K562 (cell line): ENCODE results near the gene FTSJ1. TPM values are rescaled to one million over a fixed set of nuclear protein-coding genes. Genes with fewer than 3 reads are reported as not detected.

Source experiments
- BRCA1 ChIP-seq, 2 experiments: fragments of 450-650 bp in 1 of 2; sonication (generic) in 1 of 2; formaldehyde crosslinking in 1 of 2; IDR thresholded peaks; 2 replicates each; pipeline versions ENCODE4 v1.5.0 to v1.6.1; 2017 to 2020; ENCODE audit warnings: mild to moderate bottlenecking in 1 of 2, missing genetic modification reagents in 1 of 2
- BRF1 ChIP-seq: IDR thresholded peaks from 3 replicates; pipeline ENCODE4 v1.6.1; 2011; ENCODE audit warnings: borderline replicate concordance, mild to moderate bottlenecking; ENCODE audit not compliant: insufficient read length; ENCODE audit errors: extremely low read depth
- CAMTA2 ChIP-seq: fragments of 250-450 bp; sonication (Bioruptor Pico); conservative IDR thresholded peaks from 2 replicates; pipeline ENCODE4 v1.5.1; 2022
- CBX2 ChIP-seq: fragments of 200-600 bp; sonication (generic); IDR thresholded peaks from one replicate; pipeline ENCODE4 v1.6.1; 2012; ENCODE audit warnings: mild to moderate bottlenecking, low read length, inconsistent platforms; ENCODE audit not compliant: insufficient read depth, poor library complexity, severe bottlenecking
- CBX3 ChIP-seq, 2 experiments: IDR thresholded peaks; 1 replicate in 1 of 2; 2 replicates in 1 of 2; pipeline ENCODE4 v1.6.1; 2012; ENCODE audit warnings: inconsistent platforms in 2 of 2, low read length in 2 of 2, borderline replicate concordance in 1 of 2, control low read depth in 1 of 2
- DNMT1 ChIP-seq: fragments of 450-650 bp; IDR thresholded peaks from 2 replicates; pipeline ENCODE4 v1.6.1; 2016; ENCODE audit warnings: antibody characterized with exemption, mild to moderate bottlenecking
- HMGN3 ChIP-seq: IDR thresholded peaks from 2 replicates; pipeline ENCODE4 v1.6.1; 2011; ENCODE audit warnings: borderline replicate concordance, low read depth, mild to moderate bottlenecking, mixed read lengths, low read length; ENCODE audit not compliant: insufficient read length; ENCODE audit errors: extremely low read depth
- IFI16 ChIP-seq: fragments of 250-450 bp; sonication (Bioruptor Pico); IDR thresholded peaks from 2 replicates; pipeline ENCODE4 v2.1.2; 2022; ENCODE audit warnings: mild to moderate bottlenecking, inconsistent platforms
- KAT2B ChIP-seq: IDR thresholded peaks from one replicate; pipeline ENCODE4 v1.6.1; 2012; ENCODE audit warnings: low read depth, mild to moderate bottlenecking, control low read depth, inconsistent platforms, low read length, moderate library complexity
- KAT8 ChIP-seq: fragments of 450-650 bp; IDR thresholded peaks from 2 replicates; pipeline ENCODE4 v1.6.1; 2016; ENCODE audit warnings: low read depth, mild to moderate bottlenecking
- KLF6 ChIP-seq: fragments of 250-450 bp; sonication (Bioruptor Pico); IDR thresholded peaks from 2 replicates; pipeline ENCODE4 v1.4.0; 2020; ENCODE audit warnings: mild to moderate bottlenecking, moderate library complexity, borderline replicate concordance
- MTA1 ChIP-seq: fragments of 450-650 bp; IDR thresholded peaks from 2 replicates; pipeline ENCODE4 v1.6.1; 2017; ENCODE audit warnings: borderline replicate concordance
- MTF1 ChIP-seq: fragments of 250-450 bp; sonication (Bioruptor Pico); IDR thresholded peaks from 2 replicates; pipeline ENCODE4 v1.9.0; 2021; ENCODE audit warnings: moderate library complexity, mild to moderate bottlenecking, inconsistent platforms, borderline replicate concordance
- NR2C2 ChIP-seq, 2 experiments: fragments of 200-800 bp in 1 of 2; sonication (Bioruptor generic) in 1 of 2; sonication (generic) in 1 of 2; formaldehyde crosslinking in 1 of 2; IDR thresholded peaks; 2 replicates each; pipeline versions ENCODE4 v1.6.1 to v1.8.0; 2016 to 2022; ENCODE audit warnings: mild to moderate bottlenecking in 1 of 2, missing compliant biosample characterization in 1 of 2, missing genetic modification characterization in 1 of 2, missing genetic modification reagents in 1 of 2
- PHF21A ChIP-seq: fragments of 450-650 bp; IDR thresholded peaks from 2 replicates; pipeline ENCODE4 v1.6.1; 2017; ENCODE audit warnings: low read depth, borderline replicate concordance
- SOX6 ChIP-seq: fragments of 450-650 bp; IDR thresholded peaks from 2 replicates; pipeline ENCODE4 v1.6.1; 2014; ENCODE audit warnings: mild to moderate bottlenecking
- TRIM24 ChIP-seq, 2 experiments: fragments of 450-650 bp; IDR thresholded peaks; 2 replicates each; pipeline ENCODE4 v1.6.1; 2016
- ZNF282 ChIP-seq: sonication (generic); formaldehyde crosslinking; IDR thresholded peaks from 2 replicates; pipeline ENCODE4 v1.8.1; 2023; ENCODE audit warnings: missing genetic modification reagents
- polyA plus RNA-seq, 8 experiments: library from polyadenylated mRNA; depleted of rRNA in 4 of 8; stranded (reverse) in 5 of 8; unstranded in 3 of 8; fragments of >200 nt; fragmentation: Nextera tagmentation in 2 of 8; fragmentation: Illumina TruSeq in 1 of 8; extraction: Ambion mirVana in 2 of 8; extraction: Trizol in 1 of 8; gene quantifications; 2 replicates each; pipeline versions ENCODE4 v1.2.1 to v1.2.3, GENCODE V29; 2011 to 2014; ENCODE audit warnings: inconsistent platforms in 1 of 8, missing spikeins in 1 of 8
- total RNA-seq, 7 experiments: library from RNA; depleted of rRNA in 6 of 7; stranded (reverse); fragments of >200 nt in 6 of 7; fragmentation: Illumina TruSeq in 2 of 7; extraction: Trizol in 2 of 7; gene quantifications; 2 replicates each; pipeline versions ENCODE4 v1.2.1 to v1.2.3, GENCODE V29; 2011 to 2021; ENCODE audit warnings: low replicate concordance in 1 of 7
- TF ChIP-seq, protein P1 (sequence below): fragments of 250-450 bp; sonication (Bioruptor Pico); IDR thresholded peaks from 2 replicates; pipeline ENCODE4 v1.5.0; 2020; ENCODE audit warnings: mild to moderate bottlenecking
- TF ChIP-seq, protein P2 (sequence below): fragments of 250-450 bp; sonication (Bioruptor Pico); IDR thresholded peaks from 2 replicates; pipeline ENCODE4 v1.5.0; 2020; ENCODE audit warnings: mild to moderate bottlenecking, borderline replicate concordance
- TF ChIP-seq, protein P3 (sequence below): sonication (generic); formaldehyde crosslinking; IDR thresholded peaks from 2 replicates; pipeline ENCODE4 v1.4.0; 2020; ENCODE audit warnings: mild to moderate bottlenecking, missing genetic modification reagents
- TF ChIP-seq, protein P4 (sequence below): sonication (generic); formaldehyde crosslinking; IDR thresholded peaks from 2 replicates; pipeline ENCODE4 v1.8.0; 2022; ENCODE audit warnings: missing genetic modification reagents, mild to moderate bottlenecking, borderline replicate concordance

FTSJ1 gene
- total and polyA plus RNA-seq, 9 of the 15 experiments (the other 6 are each of a cell fraction or from before 2014, with no cell fraction given) = 12.2 to 95.6 (median 71.6) TPM

DNA sequence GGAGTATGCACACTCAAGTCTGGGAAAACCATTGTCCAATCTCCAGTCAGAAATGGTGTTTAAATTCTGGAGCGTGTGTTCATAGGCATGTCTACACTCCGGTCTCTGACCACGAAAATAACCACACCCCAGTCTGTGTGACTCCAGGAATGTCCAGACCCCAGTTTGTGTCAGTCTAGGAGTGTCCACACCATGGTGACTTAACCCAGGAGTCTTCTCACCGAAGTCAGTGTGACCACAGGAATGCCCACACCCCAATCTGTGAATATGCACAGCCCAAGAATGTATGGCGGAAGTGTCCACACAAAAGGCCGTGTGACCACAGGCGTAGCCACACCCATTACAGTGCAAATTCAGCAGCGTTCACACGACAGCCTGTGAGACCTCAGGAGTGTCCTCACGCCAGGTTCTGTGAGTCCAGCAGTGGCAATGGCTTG, 11.4 kb downstream of the FTSJ1 start (continued):
- TF ChIP-seq, protein P1, sequence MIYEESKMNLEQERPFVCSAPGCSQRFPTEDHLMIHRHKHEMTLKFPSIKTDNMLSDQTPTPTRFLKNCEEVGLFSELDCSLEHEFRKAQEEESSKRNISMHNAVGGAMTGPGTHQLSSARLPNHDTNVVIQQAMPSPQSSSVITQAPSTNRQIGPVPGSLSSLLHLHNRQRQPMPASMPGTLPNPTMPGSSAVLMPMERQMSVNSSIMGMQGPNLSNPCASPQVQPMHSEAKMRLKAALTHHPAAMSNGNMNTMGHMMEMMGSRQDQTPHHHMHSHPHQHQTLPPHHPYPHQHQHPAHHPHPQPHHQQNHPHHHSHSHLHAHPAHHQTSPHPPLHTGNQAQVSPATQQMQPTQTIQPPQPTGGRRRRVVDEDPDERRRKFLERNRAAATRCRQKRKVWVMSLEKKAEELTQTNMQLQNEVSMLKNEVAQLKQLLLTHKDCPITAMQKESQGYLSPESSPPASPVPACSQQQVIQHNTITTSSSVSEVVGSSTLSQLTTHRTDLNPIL (CRISPR knock-in tag) = no peak
- TF ChIP-seq, protein P2, sequence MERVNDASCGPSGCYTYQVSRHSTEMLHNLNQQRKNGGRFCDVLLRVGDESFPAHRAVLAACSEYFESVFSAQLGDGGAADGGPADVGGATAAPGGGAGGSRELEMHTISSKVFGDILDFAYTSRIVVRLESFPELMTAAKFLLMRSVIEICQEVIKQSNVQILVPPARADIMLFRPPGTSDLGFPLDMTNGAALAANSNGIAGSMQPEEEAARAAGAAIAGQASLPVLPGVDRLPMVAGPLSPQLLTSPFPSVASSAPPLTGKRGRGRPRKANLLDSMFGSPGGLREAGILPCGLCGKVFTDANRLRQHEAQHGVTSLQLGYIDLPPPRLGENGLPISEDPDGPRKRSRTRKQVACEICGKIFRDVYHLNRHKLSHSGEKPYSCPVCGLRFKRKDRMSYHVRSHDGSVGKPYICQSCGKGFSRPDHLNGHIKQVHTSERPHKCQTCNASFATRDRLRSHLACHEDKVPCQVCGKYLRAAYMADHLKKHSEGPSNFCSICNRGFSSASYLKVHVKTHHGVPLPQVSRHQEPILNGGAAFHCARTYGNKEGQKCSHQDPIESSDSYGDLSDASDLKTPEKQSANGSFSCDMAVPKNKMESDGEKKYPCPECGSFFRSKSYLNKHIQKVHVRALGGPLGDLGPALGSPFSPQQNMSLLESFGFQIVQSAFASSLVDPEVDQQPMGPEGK (CRISPR knock-in tag) = no peak
- TF ChIP-seq ZNF282 = no peak
- TF ChIP-seq, protein P3, sequence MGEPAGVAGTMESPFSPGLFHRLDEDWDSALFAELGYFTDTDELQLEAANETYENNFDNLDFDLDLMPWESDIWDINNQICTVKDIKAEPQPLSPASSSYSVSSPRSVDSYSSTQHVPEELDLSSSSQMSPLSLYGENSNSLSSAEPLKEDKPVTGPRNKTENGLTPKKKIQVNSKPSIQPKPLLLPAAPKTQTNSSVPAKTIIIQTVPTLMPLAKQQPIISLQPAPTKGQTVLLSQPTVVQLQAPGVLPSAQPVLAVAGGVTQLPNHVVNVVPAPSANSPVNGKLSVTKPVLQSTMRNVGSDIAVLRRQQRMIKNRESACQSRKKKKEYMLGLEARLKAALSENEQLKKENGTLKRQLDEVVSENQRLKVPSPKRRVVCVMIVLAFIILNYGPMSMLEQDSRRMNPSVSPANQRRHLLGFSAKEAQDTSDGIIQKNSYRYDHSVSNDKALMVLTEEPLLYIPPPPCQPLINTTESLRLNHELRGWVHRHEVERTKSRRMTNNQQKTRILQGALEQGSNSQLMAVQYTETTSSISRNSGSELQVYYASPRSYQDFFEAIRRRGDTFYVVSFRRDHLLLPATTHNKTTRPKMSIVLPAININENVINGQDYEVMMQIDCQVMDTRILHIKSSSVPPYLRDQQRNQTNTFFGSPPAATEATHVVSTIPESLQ = no peak
- TF ChIP-seq KAT2B = no peak
- no peak for TF ChIP-seq MTF1 (CRISPR knock-in tag)
- TF ChIP-seq MTA1 = no peak
- TF ChIP-seq BRCA1 (IDR thresholded peaks at IDR 0.05) = no peak
- TF ChIP-seq BRCA1 (CRISPR knock-in tag; IDR thresholded peaks at IDR 0.05) = no peak
- TF ChIP-seq DNMT1 = no peak
- TF ChIP-seq SOX6 = peak; percentile 74; the same call in 1 of the 2 replicates
- no peak for TF ChIP-seq IFI16 (CRISPR knock-in tag)
- TF ChIP-seq KAT8 = no peak
- TF ChIP-seq CAMTA2 (CRISPR knock-in tag) = no peak
- no peak for TF ChIP-seq NR2C2 (CRISPR knock-in tag; IDR thresholded peaks at IDR 0.05)
- TF ChIP-seq NR2C2 (tag; IDR thresholded peaks at IDR 0.05) = no peak; the same call in 1 of the 2 replicates
- TF ChIP-seq, protein P4, sequence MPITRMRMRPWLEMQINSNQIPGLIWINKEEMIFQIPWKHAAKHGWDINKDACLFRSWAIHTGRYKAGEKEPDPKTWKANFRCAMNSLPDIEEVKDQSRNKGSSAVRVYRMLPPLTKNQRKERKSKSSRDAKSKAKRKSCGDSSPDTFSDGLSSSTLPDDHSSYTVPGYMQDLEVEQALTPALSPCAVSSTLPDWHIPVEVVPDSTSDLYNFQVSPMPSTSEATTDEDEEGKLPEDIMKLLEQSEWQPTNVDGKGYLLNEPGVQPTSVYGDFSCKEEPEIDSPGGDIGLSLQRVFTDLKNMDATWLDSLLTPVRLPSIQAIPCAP = no peak
- no peak for TF ChIP-seq BRF1
- no peak for TF ChIP-seq CBX3 (IDR thresholded peaks at IDR 0.05; ENCODE audit: borderline replicate concordance in 1 of 2, low read length in 2 of 2)
- no peak for TF ChIP-seq HMGN3
- no peak for TF ChIP-seq KLF6 (CRISPR knock-in tag)
- TF ChIP-seq PHF21A = no peak
- no peak for TF ChIP-seq TRIM24 (IDR thresholded peaks at IDR 0.05)
- no peak for TF ChIP-seq CBX2
